Mesothelial cell of epicardium (in vitro differentiated cells): ENCODE measurements around the gene FAM170B. TPM values are rescaled to one million over a fixed set of nuclear protein-coding genes. Genes with fewer than 3 reads are reported as not detected.

Experiments
- DNase-seq, 2 experiments: peaks; one replicate each; pipeline ENCODE4 v3.0.0; 2021; ENCODE audit warnings: low spot score in 2 of 2; ENCODE audit not compliant: unreplicated experiment in 2 of 2
- H3K27ac Mint-ChIP-seq: 2 replicates; pipeline ENCODE4 v1.8.0; 2021; ENCODE audit warnings: mixed read lengths
- H3K27me3 Mint-ChIP-seq: 2 replicates; pipeline ENCODE4 v1.8.0; 2021; ENCODE audit warnings: low read depth, mixed read lengths
- H3K36me3 Mint-ChIP-seq: 2 replicates; pipeline ENCODE4 v1.8.0; 2021; ENCODE audit warnings: mixed read lengths
- H3K4me1 Mint-ChIP-seq: 2 replicates; pipeline ENCODE4 v1.8.0; 2021; ENCODE audit warnings: mixed read lengths
- H3K4me3 Mint-ChIP-seq: 2 replicates; pipeline ENCODE4 v1.8.0; 2021; ENCODE audit warnings: mild to moderate bottlenecking, moderate library complexity, mixed read lengths
- H3K9me3 Mint-ChIP-seq: 2 replicates; pipeline ENCODE4 v1.8.0; 2021; ENCODE audit warnings: mixed read lengths
- total RNA-seq: library from RNA; stranded (reverse); gene quantifications from 3 replicates; pipeline ENCODE4 v1.2.1, GENCODE V29; 2021
- TF ChIP-seq, protein P1 (sequence below): fragments of 200-600 bp; sonication (generic); IDR thresholded peaks from one replicate; pipeline ENCODE4 v1.5.0; 2021; ENCODE audit warnings: antibody characterized with exemption; ENCODE audit not compliant: unreplicated experiment

FAM170B gene
- total RNA-seq, 1 donor from 2014 or later: not detected

DNA sequence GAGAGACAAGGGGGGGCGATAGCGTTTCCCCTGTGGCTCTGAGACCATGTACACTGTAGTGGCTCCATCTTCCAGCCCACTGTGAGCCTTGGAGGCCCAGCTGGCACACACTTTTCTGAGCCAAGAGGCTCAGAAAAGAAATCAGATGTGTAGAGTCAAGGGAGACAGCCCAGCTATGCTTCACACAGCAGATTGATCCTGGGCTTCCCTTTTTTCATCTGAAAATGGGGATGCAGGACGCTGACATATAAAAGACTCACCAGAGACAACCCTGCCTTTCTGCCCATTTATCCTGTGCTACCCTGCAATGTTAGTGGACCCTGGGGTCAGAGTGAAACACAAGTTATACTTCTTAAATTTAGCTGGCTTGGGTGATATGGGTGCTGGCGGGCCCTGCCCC is 40.0 kb upstream of the FAM170B start:
- H3K27me3 Mint-ChIP-seq: peaks cover under 1% of the 10 kb centered on the region
- no peak for DNase-seq
- H3K4me3 Mint-ChIP-seq: no peak overlapping the region
- H3K27ac Mint-ChIP-seq: no peak overlapping the region
- no peaks in the 10 kb centered on the region for H3K9me3 Mint-ChIP-seq
- H3K36me3 Mint-ChIP-seq: no peaks in the 10 kb centered on the region
- H3K4me1 Mint-ChIP-seq: peaks cover 7% of the 10 kb centered on the region
- TF ChIP-seq, protein P1, sequence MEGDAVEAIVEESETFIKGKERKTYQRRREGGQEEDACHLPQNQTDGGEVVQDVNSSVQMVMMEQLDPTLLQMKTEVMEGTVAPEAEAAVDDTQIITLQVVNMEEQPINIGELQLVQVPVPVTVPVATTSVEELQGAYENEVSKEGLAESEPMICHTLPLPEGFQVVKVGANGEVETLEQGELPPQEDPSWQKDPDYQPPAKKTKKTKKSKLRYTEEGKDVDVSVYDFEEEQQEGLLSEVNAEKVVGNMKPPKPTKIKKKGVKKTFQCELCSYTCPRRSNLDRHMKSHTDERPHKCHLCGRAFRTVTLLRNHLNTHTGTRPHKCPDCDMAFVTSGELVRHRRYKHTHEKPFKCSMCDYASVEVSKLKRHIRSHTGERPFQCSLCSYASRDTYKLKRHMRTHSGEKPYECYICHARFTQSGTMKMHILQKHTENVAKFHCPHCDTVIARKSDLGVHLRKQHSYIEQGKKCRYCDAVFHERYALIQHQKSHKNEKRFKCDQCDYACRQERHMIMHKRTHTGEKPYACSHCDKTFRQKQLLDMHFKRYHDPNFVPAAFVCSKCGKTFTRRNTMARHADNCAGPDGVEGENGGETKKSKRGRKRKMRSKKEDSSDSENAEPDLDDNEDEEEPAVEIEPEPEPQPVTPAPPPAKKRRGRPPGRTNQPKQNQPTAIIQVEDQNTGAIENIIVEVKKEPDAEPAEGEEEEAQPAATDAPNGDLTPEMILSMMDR: no peak

DNA sequence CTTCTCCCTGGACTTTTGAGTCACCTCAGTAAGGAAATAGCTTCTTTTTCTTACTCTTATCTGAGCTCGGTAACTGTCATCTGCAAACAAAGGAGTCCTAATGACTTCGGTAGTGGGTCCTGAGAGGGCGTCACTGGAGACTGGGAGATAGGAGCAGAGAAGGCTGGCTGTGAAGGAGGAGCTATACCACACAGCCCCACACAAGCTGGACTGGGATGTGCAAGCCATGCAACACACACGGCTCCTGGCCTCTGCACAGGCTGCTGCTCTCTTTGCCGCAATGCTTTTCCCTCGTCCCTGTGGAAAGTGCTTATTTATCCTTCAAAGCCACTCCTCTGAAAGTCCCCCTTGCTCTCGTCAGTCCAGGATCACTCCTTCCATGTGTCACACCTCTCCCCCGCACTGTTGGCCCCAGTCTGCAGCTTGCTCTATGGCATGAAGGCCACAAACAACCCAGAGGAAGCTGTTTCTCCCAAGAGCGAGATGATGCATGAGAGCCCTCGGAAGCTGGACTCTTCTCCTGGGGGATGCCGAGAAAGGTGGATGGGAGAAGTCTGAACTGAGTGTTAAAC is 39.5 kb upstream of the FAM170B start:
- TF ChIP-seq, protein P1: no peak
- no peak for DNase-seq
- Mint-ChIP-seq H3K27me3 (no peaks in the 10 kb centered on the region), H3K4me1 (peaks cover 7% of the 10 kb centered on the region), H3K4me3 (no peak overlapping the region), H3K27ac (no peak overlapping the region), H3K36me3 (no peaks in the 10 kb centered on the region), H3K9me3 (no peaks in the 10 kb centered on the region)

DNA sequence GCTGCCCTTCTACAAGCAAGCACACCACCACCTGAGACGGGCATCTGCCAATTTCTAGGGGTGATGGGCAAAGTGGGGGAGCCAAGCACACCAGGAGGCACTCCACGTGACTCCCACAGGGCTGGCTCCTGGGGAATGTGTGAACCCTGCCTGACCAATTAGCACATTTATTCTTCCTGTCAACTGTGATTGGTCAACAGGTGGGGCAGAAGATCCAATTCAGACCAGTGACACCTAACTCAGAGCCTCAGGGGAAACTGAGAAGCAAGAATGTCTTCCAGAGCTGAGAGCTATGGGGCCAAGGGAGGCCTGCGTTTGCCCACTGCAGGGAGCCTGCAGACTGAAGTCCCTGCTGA is 38.9 kb upstream of the FAM170B start:
- TF ChIP-seq, protein P1: no peak
- H3K36me3 Mint-ChIP-seq: no peaks in the 10 kb centered on the region
- H3K4me3 Mint-ChIP-seq: no peak overlapping the region
- no peak overlapping the region for H3K27ac Mint-ChIP-seq
- H3K9me3 Mint-ChIP-seq: no peaks in the 10 kb centered on the region
- peaks cover 7% of the 10 kb centered on the region for H3K4me1 Mint-ChIP-seq
- no peaks in the 10 kb centered on the region for H3K27me3 Mint-ChIP-seq
- DNase-seq: no peak

DNA sequence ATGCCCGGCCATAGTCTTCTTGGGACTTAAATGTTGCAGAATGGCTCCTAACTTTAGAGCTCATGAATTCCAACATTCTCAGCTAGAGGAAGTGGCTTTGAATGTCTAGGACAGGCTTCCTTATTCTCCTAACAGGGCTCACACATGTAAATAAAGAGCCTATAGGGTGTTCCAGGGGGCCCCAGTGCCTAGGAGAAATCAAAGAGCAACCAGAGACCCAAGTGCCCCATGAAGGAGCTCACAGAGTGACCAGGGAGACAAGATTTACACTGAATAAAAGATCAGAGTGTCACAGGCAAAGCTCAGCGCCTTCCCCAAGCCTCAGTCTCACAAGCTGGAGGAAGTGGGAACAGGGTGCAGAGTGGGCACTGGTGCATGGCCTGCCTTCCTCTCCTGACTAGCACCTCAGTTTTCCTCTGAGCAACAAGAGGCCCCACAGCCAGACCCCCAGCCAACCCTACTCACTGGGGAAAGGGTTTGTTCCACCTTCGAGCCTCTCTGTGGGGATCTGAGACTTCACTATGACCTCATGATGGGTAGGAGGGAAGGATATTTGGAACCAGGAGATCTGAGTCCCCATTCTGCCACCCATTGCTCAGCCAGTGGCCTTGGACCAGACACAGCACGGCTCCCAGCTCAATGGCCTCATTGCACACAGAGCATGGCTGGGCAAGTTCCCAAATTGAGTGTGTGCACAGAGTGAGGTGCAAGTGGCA is 38.4 kb upstream of the FAM170B start:
- H3K27ac Mint-ChIP-seq: no peak overlapping the region
- no peak for DNase-seq
- H3K9me3 Mint-ChIP-seq: no peaks in the 10 kb centered on the region
- no peaks in the 10 kb centered on the region for H3K36me3 Mint-ChIP-seq
- peaks cover 5% of the 10 kb centered on the region for H3K4me1 Mint-ChIP-seq
- no peak overlapping the region for H3K4me3 Mint-ChIP-seq
- TF ChIP-seq, protein P1: no peak
- H3K27me3 Mint-ChIP-seq: peaks cover under 1% of the 10 kb centered on the region

DNA sequence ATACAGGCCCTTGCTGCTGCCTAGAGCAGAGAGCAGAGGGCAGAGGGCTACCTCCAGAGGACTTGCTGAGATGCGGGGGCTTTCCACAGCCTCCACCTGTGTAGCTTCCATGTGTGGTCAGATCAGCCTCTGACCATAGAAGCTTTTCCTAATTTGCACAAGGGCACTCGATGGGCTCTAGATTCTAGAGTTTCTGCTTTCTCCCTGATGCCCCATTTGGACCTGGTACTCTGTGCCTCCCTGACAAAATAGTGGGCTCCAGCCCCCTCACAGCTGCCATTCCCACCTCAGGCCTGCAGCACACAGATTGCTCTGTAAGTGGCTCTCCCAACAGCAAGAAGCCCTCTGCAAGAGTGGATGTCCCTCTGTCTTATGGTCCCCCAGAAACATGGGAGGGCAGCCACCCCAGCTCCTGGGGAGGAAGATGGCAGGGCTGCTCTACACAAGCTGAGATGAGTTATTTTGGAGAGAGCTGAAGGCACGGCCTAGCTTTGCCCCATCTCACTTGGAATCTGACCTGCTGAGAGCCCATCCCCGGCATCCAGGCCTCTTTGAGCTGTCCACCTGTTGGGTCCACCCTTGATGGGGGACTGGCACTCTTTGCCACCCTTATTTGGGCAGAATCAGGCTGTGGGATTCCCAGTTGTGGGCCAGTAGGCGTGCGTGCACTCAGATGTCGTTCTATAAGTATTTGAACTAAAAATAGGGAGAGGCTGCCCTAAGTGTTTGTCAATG is 37.7 kb upstream of the FAM170B start:
- Mint-ChIP-seq H3K36me3 (no peaks in the 10 kb centered on the region), H3K4me1 (peaks cover 4% of the 10 kb centered on the region), H3K9me3 (no peaks in the 10 kb centered on the region), H3K27ac (no peak overlapping the region), H3K27me3 (peaks cover 1% of the 10 kb centered on the region), H3K4me3 (no peak overlapping the region)
- TF ChIP-seq, protein P1: no peak
- DNase-seq: no peak
